ENCODE results near the gene GKN2. TPM values are rescaled to one million over a fixed set of nuclear protein-coding genes. Genes with fewer than 3 reads are reported as not detected.

The GKN2 gene
- total and polyA plus RNA-seq, 7 donors = 1.2 to 14.4 TPM; not detected in 5

DNA sequence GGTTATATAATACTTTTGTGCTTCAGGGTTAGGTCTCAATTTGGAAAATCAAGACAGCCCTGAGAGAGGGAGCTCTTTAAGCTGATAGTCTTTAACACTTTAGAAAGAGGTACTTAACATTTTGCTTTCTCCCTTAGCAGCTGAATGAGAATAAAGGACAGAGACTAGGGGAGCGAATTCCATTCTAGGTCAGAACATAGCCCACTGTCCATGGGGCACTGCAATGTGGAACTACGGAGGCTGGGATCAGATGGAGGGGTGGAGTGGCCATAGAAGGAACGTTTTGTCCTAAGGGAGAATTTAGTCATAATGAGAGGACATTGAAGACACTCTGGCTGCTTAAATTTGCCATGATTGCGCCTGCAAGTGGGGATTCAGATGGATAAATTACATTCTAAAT is 794 bp downstream of the GKN2 start:
- Histone ChIP-seq H3K4me1 (no peaks in the 10 kb centered on the region), H3K9me3 (no peaks in the 10 kb centered on the region), H3K4me3 (no peak overlapping the region), H3K27me3 (no peaks in the 10 kb centered on the region), H3K27ac (no peak overlapping the region), H3K36me3 (no peaks in the 10 kb centered on the region)
- TF ChIP-seq EP300 (IDR thresholded peaks at IDR 0.05) (no peak), CTCF (IDR thresholded peaks at IDR 0.05) (no peak), POLR2A (IDR thresholded peaks at IDR 0.05) (no peak), POLR2AphosphoS5 (IDR thresholded peaks at IDR 0.05) (no peak)
- 81 to 82% methylated on average over 4 of the region's 4 CpGs for WGBS, 2 donors
- no peak for DNase-seq
- intact Hi-C loops (cut with DNase I) = no loop called here

DNA sequence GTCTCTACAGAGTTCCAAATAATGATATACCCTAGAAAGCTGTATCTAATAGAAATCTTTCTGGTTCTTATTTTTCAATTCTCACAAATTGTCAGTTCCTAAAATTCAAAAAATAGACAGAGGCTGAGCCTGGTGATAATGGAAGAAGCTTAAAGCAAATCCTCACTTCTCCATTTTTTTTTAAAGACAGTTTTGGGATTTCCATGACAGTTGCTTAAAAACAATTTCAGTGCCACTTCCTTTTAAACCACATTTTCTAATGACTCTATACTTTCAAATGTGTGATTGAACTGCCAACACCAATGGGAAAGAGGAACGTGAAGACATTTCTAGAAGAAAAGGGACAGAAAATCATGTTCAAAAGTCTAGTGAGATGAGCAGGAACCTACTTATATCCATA is 4.0 kb downstream of the GKN2 start:
- Histone ChIP-seq H3K9me3 (no peaks in the 10 kb centered on the region), H3K27me3 (no peaks in the 10 kb centered on the region), H3K4me1 (peaks cover 0 to 2% (median under 1%) of the 10 kb centered on the region in 4 donors), H3K36me3 (no peaks in the 10 kb centered on the region), H3K4me3 (no peak overlapping the region), H3K27ac (no peak overlapping the region)
- TF ChIP-seq CTCF (IDR thresholded peaks at IDR 0.05) (no peak), EP300 (IDR thresholded peaks at IDR 0.05) (no peak), POLR2AphosphoS5 (IDR thresholded peaks at IDR 0.05) (no peak), POLR2A (IDR thresholded peaks at IDR 0.05) (no peak)
- no peak for DNase-seq
- WGBS, 2 donors = 71 to 77% methylated on average over 1 of the region's 1 CpG
- intact Hi-C loops (cut with DNase I) = loop anchor here (10.0 kb wide), 1 partner anchor 66 kb away; the partner anchor contains the start of gene ANTXR1

GRCh38 chr2:68946117-68946516 is 6.6 kb downstream of the GKN2 start:
- H3K4me3 ChIP-seq = no peak overlapping the region
- TF ChIP-seq POLR2AphosphoS5 (IDR thresholded peaks at IDR 0.05) = no peak
- no peak for TF ChIP-seq POLR2A (IDR thresholded peaks at IDR 0.05)
- intact Hi-C loops (cut with DNase I) = loop anchor here (10.0 kb wide), 1 partner anchor 69 kb away; the partner anchor contains the start of gene ANTXR1
- peaks cover 0 to 8% (median 1%) of the 10 kb centered on the region in 4 donors for H3K4me1 ChIP-seq
- no peak overlapping the region for H3K27ac ChIP-seq
- no peak for DNase-seq
- 43 to 63% methylated on average over 3 of the region's 3 CpGs for WGBS, 2 donors
- no peaks in the 10 kb centered on the region for H3K36me3 ChIP-seq
- H3K27me3 ChIP-seq = no peaks in the 10 kb centered on the region
- H3K9me3 ChIP-seq = no peaks in the 10 kb centered on the region

DNA sequence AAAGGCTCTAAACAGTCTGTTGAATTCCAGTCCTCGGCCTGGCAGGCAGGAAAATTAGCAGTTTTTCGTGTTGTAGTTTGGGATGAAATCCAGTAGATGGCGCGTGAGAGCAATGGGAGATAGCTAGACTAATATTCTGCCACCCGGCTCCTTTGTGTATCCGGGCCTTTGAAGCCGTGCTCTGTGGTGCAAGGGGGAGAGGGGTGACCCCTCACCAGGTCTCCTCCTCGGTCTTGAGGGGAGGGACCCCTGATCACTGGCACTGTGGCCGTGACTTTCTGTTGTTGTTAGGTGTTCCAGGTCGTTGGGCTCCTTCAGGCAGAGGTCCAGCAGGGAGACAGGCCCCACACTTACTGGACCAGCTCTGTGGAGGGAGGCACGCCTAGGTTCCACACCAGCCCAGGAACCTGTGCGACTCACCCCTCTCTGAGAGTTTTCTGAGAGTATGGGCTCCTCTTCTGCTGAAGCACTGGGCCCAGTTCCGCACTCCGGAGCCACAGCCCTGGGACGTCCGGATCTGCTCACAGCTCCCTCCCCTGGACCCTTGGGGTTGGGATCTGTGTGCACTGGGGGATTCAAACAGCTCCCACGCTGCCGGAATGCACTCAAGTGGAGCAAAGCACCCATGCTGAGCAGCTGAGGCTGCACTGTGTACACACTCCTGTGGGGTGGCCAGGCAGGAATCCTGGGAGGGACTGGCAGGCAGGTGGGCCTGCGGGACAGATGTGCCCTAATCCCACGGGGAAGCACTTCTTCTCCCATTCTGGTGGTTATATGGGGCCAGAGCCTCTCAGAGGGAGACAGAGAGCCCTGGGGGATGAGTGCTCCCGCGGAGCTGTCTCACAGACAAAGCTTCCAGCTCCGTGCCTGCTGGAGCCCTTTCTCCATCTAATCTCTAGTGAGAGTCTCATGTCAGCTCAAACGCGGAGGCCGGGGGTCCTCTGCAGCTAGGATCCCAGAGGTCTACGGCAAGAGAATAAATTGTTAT is 8.8 kb downstream of the GKN2 start:
- peak overlapping the region in 1 of 4 donors; percentile 15 for H3K27ac ChIP-seq
- H3K9me3 ChIP-seq = no peaks in the 10 kb centered on the region
- H3K4me3 ChIP-seq = no peak overlapping the region
- WGBS, 2 donors = 46 to 48% methylated on average over 27 of the region's 27 CpGs
- H3K36me3 ChIP-seq = no peaks in the 10 kb centered on the region
- intact Hi-C loops (cut with DNase I) = loop anchor here (5.0 to 10.0 kb wide), 2 partner anchors 71 to 363 kb away; partner anchors contain the start of gene ANTXR1
- peak; percentile 78 for DNase-seq
- peaks cover 0 to 8% (median 1%) of the 10 kb centered on the region in 4 donors for H3K4me1 ChIP-seq
- no peaks in the 10 kb centered on the region for H3K27me3 ChIP-seq
- no peak for TF ChIP-seq POLR2A (IDR thresholded peaks at IDR 0.05)
- TF ChIP-seq EP300 (IDR thresholded peaks at IDR 0.05) = no peak
- peak; percentile 48 to 84 (median 68) for TF ChIP-seq CTCF (IDR thresholded peaks at IDR 0.05)

DNA sequence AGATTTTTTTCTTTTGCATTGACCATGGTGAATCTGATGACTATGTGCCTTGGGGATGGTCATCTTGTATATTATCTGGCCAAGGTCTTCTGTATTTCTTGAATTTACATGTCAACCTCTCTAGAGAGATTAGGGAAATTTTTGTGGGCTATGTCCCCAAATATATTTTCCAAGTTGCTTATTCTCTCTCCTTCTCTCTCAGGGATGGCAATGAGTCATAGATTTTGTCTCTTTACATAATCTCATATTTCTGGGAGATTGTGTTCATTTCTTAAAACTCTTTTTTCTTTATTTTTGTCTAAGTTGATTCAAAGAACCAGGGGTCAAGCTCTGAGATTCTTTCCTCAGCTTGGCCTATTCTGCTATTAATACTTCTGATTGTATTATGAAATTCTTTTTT is 9.9 kb downstream of the GKN2 start:
- Histone ChIP-seq H3K27ac (no peak overlapping the region), H3K36me3 (no peaks in the 10 kb centered on the region), H3K4me1 (peaks cover 0 to 8% (median 1%) of the 10 kb centered on the region in 4 donors), H3K9me3 (no peaks in the 10 kb centered on the region), H3K4me3 (no peak overlapping the region), H3K27me3 (no peaks in the 10 kb centered on the region)
- TF ChIP-seq POLR2AphosphoS5 (IDR thresholded peaks at IDR 0.05) = no peak
- TF ChIP-seq CTCF (IDR thresholded peaks at IDR 0.05) = no peak
- no peak for TF ChIP-seq EP300 (IDR thresholded peaks at IDR 0.05)
- TF ChIP-seq POLR2A (IDR thresholded peaks at IDR 0.05) = no peak
- intact Hi-C loops (cut with DNase I) = loop anchor here (5.0 to 10.0 kb wide), 2 partner anchors 72 to 364 kb away; partner anchors contain the start of gene ANTXR1
- no peak for DNase-seq
